Activated CD4-positive, CD25-positive, alpha-beta regulatory T cell (primary cell): ENCODE results near the gene ADGRG2.
"Not testable (repeated sequence)": the region's sequence is repeated elsewhere in the genome, so short reads cannot be mapped to it uniquely, and the experiment has no call there.

Source experiments
- DNase-seq, 4 experiments: peaks; one replicate each; lab custom pipeline; 2025; lab: John Stamatoyannopoulos, UW

ADGRG2 gene

DNA sequence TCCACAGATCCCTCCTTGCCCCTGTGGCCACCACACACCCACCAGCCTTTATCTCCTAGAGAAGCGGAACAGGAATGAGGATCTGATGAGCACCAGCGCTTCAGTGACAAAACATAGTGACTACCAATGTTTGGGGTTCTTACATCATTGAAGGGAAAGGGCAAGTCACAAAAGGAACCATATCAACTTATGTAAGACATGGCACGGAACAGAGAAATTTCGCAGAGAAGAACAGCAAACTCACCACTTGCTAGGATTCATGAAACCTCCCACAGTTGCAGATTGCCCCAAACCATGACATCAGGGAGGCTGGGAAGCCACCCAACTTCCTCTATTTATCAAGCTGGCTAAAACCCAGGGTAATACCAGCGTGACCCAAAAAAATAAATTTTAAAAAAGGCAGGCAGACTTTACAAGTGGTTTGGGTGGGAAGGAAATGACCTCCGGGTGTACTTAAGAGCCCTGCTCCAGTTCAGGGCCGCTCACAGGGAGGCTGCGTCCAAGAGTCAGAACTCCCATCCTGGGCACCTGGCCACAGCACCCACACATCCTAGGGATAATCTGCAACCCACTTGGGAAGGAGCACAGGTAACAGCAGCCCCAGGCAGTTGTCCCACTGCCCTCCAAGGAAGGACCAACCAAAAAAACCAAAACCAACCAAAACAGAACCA, 36.0 kb downstream of the ADGRG2 start:
- DNase-seq = no peak

DNA sequence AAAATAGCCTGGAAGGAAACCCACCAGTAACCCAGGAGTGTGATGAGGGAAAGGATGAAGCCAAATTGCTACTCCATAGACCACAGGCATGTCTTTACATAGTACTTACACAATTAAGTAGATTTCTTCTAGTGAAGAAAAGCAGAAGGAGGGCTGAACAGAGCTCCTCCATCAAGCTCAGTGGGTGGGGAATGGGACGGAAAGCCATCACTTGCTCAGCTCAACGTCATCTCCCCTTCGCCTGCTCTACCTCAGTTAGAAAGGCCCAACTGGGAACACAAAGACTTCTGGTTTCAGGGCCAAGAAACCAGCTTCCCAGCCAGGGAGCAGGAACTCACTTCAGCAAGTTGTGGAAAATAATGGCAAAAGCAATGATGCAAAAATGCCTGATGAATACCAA, 36.6 kb downstream of the ADGRG2 start:
- no peak for DNase-seq

DNA sequence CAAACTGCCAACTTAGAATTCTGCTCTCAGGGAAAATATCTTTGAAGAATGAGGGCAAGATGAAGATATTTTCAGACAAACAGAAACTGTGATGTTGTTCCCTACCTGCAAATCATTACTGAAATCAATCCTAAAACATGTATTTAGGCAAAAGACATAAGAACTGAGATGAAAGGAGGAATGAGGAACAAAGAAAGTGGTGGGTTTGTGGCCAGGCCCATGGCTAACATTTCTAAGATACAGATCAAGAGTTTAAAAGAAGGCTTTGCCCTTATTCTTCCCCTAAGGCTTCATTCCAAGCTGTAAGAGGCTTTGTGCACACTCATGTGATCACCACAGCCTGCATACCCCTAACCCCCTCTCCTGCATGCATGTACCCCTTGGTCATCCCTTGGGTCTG, 46.5 kb downstream of the ADGRG2 start:
- no peak for DNase-seq

DNA sequence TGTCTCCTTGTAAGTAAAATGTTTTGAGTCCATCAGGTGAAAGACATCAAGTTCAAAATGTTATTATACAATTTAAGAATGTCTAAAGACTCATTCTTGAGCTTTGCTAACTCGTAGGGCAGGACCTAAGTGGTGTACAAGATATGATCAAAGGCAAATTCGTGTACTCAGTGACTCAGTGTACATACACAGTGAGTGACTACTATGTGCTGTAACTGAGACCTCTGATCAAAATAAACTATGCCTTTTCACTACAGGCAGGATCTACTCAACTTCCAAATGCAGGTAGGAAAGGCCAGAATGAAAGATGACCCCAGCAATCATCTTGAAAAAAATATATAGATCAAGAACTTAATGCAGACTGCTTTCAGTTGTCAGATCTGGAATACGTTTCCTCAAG, 49.9 kb downstream of the ADGRG2 start:
- no peak for DNase-seq

DNA sequence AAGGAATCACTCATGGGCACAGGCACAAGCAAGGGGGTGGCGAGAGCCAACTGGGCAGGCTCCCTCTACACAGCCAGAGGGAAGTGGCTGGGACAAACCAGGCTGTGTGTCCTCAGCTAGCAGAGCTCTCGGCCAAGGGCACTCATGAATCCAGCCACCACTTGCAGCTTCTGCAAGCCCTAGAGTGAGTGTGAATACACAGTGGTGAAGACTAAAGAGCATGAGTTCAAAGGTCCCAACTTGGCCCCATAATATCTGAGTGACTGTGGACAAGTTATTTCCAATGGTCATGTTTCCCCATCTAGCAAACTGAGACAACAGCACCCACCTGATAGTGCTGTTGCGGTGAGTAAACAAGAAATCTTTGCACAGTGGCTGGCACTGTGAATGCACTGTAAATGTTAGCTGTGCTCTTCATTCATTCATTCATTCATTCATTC, 51.7 kb downstream of the ADGRG2 start:
- no peak for DNase-seq

DNA sequence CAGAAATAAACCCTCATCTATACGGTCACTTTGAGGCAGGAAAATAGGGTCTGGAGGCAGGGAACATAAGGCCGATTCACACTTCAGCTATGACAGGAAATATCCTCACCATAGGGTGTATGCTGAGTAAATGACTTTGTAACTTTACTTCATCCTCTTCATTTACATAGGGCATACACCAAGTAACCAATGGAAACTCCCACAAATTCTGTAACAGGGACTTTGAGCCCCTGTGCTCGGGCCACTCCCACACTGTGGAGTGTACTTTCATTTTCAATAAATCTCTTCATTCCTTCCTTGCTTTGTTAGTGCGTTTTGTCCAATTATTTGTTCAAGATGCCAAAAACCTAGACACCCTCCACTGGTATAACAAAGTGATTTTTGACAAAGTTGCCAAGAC, 55.3 kb downstream of the ADGRG2 start:
- not testable (repeated sequence) for DNase-seq

DNA sequence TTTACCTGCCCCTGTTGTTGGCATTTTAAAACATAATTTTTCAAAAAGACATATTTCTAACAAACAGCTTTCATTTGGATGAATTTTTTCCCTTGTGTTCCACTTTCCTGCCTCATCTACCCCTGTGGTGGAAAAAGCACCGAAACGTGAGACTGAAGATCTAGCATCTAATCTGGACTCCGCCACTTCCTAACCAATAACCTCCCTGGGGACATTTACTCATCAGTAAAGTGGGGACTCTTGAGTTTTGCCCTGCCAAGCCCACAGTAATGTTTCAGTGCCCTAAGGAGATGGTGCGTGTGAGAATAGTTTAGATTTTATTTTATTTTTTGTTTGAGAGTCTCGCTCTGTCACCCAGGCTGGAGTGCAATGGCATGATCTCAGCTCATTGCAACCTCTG, 56.7 kb downstream of the ADGRG2 start:
- no peak for DNase-seq

DNA sequence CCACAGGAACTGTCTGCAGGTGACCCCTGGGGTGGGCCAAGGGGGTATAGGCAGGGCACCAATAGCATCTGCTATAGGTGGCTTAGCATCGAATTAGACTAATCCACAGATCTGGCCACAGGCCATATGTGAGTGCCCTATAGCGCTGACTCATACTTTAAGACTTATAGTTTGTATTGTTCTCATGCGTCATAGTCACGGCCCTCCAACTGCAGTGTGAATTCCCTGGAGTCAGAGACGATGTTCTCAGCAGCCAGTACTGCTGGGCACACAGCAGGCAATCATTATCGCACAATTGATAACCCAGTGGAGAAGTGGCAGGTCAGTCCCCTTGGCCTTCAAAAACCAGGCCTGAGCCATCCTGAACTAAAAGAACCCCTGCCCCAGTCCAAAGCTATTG, 58.1 kb downstream of the ADGRG2 start:
- no peak for DNase-seq

DNA sequence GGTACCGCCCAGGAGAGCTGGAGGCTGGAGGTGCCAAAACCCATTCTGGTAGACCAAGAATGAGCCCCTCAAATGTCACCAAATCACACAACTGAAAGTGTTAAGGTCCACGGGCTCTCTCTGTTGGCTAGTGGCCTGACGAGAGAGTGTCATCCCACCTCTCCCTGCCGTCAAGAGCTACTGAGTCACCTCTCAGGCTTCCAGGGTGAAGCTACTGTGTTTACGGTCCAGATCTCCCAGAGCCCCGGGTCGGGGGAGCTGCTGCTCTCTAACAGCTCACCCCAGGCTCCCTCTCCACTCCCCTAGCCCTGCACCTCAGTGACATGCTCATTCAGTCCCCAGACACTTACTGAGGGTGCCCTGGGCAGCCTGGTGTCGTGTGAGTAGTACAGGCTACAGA, 59.2 kb downstream of the ADGRG2 start:
- no peak for DNase-seq

DNA sequence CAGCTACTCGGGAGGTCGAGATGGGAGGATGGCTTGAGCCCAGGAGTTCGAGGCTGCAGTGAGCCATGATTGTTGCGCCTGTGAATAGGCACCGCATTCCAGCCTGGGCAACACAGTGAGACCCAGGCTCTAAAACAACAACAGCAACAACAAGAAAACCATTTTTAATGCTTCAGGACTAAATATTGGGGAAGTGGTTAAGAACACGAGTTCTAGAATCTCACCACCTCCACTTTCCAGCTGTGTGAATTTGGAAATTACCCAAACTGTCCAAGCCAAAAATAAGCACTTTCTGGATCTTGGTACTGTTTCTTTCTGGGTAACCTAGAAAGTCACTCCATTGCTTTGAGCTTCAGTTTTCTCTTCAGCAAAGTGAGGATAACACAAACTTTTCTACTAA, 63.2 kb downstream of the ADGRG2 start:
- DNase-seq = no peak

DNA sequence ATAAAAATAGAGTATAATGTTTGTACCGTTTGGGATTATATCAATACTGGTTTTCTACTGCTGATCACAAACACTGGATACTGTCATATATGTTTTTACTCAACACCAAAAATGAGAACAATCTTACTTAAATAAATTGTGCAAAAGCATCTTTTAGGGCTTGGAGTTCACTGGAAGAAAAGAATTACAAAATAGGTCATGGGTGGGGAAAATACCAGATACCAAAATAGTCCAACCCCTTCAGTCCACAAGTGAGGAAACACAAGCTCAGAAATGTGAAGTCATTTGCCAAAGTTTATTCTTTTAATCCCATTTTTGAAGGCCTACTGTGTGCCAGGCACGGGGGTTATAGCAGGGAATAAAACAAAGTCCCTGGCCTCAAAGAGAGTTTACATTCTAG, 64.4 kb downstream of the ADGRG2 start:
- no peak for DNase-seq

DNA sequence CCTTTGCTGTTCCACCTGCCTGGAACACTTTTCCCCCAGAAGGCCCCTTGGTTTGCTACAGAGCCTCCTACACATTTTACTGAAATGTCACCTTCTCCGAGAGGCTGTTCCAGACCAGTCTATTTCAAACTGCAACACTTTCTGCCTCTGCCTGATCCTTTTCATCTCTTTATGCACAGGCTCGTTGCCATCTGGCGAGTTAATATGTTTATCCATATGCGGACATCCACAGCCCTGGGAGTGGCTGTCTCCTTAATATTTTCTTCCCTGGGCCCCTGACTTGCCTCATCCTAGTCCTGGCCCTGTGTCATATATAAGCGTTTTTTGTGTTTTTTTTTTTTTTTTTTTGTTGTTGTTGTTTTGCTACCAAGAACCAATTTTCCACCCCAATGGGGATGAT, 73.2 kb downstream of the ADGRG2 start:
- no peak for DNase-seq

DNA sequence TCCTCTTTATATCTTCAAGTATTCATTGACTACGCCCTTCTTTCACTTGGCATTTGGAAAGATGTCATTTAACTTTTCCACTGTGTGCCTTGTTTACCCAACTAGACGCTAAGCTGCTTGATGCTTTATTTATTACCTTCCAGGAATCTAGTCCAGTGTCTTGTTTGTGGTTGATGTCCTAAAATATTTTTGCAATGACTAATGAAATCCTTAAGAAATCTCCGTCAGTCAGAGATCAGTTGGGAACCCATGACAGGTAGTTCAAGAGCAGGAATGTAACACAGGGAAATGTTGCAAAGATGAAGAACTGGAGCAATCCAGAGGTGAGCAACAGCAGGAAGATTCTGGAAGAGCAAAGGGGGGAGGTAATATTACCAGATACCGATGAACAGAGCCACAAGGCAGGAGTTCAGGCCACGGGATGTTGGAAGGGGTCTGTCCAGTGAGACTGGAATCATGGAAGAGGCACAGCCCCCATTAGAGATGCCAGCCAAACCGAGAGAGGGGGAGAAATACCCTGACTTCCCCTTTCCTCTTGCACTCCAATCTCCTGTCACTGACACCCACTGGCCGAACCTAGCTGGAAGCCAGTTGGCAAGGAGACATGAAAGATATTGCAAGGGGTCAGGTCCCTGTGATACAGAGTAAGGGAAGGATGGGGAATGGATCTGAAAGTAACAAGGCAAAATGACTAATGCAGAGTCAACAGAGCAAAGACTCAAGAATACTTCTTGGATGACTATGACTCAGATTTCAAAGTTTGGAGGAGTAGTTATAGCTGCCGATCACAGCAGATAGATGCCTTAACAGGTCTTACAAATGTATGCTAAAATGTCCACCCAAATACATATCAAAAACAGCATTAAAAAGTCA, 75.7 kb downstream of the ADGRG2 start:
- no peak for DNase-seq

DNA sequence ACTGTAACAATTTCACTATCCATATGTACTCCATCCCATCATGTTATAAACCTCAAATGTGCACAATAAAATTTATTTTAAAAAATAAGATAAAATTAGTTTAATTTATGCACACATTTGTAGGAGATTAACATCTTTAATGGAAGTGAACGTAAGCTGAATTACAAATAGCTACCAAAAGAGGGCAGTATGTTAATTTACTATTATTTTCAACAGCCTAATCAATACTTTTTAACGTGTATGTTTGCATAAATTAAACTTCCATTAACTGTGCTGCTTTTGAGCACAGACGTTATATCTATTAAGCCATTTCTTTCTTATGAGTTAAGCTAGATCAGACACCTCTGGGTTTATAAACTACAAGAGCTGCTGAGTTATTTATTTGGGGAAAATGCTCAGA, 81.9 kb downstream of the ADGRG2 start:
- no peak for DNase-seq

DNA sequence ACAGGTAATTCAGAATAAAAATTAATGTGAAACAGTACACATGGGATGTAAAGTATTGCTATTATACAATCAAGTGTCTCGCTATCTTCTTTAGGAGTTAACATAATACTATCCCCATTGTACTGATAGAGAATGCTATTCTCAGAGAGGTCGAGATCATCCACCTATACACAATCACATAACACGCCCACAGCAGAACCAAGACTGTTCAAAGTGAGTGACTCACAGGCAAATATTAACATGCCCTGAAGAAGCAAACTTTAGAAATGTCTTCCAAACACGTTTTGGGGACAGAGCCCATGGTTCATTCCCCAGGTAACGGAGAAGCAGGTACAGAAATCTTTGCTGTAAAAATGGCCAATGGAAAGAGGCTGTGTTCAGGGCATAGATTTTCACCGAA, 88.2 kb downstream of the ADGRG2 start:
- DNase-seq = no peak

DNA sequence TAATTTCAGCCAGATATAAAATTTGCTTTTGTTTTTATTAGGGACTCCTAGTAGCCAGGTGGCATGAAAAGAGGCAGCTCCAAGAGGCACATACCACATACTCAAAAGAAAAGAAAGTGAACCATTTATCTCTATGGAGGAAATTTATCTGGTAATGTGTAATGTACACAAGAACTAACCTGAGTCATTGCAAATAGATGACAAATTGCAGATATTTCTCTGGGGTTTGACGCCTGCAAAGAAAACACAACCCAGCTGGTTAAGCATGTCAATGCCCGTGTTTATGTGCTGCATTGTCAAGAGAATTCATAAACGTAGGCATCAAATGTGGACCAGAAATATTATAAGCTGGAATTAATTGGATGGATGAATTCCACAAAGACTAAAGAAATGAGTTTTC, 91.5 kb downstream of the ADGRG2 start:
- no peak for DNase-seq

DNA sequence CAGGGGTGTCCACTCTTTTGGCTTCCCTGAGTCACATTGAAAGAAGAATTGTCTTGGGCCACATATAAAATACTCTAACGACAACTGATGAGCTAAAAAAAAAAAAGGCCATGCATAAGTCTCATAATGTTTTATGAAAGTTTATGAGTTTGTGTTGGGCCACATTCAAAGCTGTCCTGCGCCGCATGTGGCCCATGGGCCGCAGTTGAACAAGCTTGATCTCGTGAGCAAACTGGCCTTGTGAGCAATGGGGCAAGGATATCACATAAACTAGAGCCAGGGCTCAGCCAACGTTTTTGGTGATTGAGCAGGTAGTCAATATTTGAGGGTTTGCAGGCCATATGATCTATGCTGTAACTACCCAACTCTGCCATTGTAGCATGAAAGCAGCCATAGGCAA, 93.7 kb downstream of the ADGRG2 start:
- no peak for DNase-seq

DNA sequence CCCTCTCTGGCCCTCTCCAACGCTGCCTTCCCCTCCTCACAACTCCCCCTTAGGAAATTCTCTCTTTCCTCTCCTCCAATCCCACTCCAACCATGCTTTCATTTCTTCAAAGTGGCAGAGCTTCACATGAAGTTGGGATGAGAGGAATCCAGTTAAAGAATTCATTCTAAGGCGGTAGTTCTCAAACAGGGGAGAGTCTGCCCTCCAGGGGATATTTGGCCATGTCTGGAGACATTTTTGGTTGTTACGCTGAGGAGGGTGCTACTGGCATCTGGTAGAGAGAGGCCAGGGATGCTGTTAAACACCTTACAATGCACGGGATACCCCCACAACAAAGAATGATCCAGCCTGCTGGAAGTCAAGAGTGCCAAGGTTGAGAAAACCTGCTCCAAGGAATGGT, 97.9 kb downstream of the ADGRG2 start:
- no peak for DNase-seq

DNA sequence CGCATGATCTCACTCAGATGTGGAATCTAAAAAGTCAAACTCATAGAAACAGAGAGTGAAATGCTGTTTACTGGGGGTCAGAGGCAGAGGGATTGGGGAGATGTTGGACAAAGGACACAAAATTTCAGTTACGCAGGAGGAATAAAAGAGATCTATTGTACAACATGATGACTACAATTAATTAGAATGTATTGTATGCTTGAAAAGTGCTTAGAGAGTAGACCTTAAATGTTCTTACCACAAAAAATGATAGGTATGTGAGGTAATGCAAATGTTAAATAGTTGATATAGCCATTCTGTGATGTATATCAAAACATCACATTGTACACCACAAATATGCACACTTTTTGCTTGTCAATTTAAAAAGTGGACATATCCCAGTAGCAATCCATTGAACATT, 102.3 kb downstream of the ADGRG2 start:
- no peak for DNase-seq

DNA sequence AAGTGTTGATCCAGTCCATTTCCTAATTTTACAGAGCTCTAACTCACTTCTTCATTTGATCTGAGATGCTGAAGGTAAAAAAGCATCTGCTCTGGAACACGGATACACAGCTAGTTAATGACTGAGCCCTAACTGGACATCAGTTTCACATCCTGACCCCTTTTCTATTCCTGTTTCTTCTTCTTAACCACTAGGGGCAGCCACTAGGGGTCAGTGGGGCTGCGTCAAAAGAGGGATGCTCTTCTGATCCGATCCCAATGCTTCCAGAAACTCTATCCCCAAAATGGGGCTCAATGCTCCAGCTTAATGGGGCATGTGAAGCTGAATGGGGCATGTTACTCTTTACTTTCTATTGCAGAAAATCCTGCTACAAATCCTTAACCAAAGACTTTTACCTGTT, 105.0 kb downstream of the ADGRG2 start:
- DNase-seq = no peak

DNA sequence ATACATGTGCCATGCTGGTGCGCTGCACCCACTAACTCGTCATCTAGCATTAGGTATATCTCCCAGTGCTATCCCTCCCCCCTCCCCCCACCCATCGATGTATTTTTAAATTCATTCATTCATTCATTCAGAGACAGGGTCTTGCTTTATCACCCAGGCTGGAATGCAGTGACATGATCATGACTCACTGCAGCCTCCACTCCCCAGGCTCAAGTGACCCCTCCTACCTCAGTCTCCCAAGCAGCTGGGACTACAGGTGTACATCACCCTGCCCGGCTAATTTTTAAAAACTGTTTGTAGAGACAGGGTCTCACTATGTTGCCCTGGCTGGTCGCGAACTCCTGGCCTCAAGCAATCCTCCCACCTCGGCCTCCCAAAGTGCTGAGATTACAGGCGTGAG, 105.7 kb downstream of the ADGRG2 start:
- not testable (repeated sequence) for DNase-seq

DNA sequence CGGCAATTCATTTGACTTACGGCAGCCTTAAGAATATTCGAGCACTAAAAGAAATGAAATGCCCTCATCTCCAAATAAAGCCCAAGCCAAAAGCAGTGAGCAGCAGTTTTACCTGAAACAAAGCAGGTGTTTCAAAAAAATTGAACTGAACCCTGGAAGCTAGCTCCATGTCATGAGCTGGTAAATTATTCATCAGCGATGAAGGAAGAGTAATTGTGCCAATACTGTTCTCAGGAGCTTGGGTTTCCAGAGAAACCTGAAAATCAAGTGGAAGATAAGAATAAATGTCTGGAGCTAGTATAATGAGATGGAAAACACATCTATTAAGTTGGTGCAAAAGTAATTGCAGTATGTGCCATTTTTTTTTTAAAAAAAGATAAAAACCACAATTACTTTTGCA, 114.4 kb downstream of the ADGRG2 start:
- no peak for DNase-seq

DNA sequence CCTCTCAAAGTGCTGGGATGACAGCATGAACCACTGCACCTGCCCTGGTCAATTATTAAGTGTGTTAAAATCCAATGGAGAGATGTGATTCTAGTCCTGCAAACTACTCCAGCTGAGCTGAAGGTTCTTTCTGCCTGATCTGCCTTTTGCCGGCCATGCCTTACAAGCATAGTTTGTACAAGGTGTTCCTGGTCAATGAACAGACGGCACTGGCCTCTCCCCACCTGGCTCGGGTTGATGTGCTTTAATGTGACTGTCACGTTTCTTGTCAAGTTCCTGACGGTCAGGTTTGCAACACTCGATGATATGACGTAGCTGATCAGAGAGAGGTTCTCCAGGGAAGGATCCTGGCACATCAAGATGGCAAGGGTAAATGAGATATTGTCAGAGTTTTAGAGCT, 115.3 kb downstream of the ADGRG2 start:
- no peak for DNase-seq

DNA sequence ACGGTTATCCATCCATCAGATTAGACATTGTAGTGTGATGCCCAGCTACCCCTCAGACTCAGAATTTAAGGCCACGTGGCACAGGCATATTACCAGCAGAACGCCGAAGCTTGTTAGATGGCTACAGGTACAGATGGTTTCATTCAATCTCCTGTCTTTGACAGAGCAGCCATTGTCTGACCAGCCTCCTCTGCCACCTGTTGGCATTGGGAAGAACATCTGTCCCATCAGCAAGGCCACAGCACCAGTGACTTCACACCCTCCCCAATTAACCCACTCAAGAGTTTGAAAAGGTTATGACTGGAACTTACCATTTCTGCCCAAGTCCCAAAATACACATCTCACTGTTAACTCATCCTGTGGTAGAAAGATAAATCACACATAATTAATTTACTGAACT, 116.4 kb downstream of the ADGRG2 start:
- DNase-seq = no peak
